Measurements from ENCODE around the gene NTHL1.

Gene NTHL1

DNA sequence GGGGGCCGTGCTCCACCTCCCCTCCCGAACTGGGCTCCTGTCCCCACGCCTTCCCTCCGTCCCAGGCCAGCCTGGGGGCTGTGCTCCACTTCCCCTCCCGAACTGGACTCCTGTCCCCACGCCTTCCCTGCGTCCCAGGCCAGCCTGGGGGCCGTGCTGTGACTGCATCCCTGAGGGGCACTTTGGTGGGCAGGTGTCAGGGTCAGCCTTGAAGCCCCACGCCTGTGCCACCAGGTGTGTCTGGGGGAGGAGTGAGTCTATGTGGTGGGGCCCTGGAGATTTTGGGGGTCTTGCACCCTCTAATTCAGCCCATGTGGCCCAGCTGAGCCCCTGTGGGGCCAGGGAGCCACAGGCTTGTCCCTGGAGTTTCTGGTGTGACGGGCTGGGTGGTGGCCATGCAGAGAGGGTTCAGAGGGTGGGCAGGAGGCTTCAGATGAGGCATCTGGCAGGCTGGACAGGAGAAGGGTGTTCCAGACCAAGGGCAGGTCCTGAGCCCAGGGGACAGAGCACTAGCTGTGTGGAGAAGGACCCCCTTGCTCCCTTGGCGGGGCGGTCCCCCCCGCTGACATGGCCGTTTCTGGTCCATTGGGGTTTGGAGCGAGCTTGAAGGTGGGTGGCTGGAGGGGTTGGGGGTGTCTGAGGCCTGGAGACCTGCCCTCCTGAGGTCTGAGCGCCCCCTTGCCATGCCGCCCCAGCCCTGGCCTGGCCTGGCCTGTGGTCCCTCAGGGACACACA is 12.8 kb downstream of the NTHL1 start:
- no peak for ATAC-seq
- no peak for TF ChIP-seq BACH2 (CRISPR knock-in tag; IDR thresholded peaks at IDR 0.05; ENCODE audit: borderline replicate concordance)

DNA sequence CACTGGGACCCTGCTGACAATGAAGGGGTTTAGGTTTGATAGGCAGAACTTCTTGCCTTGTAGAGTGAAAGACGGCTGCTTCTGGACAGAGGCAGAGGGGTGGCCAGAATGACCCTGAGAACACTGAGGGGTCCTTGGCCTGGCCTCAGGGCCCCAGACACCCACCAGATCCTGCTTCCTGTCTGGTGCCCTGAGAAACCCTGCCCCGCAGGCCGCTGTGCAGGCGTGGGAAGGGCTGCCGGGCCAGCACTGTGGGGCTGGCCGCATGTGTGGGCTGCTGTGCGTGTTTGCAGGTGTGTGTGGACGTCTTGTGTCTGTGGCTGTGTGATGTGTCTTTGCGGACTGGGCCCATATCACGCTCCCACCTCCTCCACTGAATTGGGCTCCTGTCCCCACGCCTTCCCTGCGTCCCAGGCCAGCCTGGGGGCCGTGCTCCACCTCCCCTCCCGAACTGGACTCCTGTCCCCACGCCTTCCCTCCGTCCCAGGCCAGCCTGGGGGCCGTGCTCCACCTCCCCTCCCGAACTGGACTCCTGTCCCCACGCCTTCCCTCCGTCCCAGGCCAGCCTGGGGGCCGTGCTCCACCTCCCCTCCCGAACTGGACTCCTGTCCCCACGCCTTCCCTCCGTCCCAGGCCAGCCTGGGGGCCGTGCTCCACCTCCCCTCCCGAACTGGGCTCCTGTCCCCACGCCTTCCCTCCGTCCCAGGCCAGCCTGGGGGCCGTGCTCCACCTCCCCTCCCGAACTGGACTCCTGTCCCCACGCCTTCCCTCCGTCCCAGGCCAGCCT is 13.5 kb downstream of the NTHL1 start:
- ATAC-seq: peak; percentile 19

DNA sequence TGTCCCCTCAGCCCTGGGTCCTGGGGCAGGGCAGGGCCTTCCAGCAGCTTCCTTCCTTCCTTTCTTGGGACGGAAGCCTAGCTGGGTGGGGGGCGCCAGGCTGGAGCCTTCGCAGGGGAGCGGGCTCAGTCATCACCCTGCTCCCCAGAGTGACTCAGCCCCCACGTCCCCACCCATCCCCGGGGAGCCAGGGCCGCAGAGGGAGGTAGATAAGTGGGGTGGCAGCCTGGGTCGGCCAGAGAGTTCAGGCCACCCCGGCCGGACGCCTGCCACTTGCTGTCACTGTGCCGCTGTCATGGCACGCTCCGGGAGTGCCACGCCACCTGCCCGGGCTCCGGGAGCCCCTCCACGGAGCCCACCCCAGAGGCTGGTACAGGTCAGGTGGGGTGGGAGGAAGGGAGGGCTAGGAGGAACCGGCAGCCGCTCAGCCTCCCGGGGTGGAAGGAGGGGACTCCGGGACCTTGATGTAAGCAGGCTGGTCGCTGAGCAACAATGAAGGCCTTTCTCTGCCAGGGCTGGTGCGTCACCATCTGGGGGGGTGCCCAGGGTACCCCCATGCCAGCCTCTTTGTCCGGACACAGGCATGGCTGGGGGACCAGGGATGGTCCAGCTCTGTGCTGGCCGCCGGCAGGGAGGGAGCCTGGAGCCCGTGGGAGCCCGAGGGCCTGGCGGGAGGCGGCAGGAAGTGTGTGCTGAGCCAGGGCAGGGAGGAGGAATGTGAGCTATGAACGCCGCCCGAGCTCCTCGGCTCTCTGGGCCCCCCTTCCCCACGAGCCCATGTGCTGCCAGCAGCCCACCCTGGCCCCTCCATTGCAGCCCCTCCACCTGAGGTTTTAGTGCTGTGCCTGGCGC is 14.4 kb downstream of the NTHL1 start:
- TF ChIP-seq RARB (CRISPR knock-in tag; IDR thresholded peaks at IDR 0.05) (no peak), SNAI2 (CRISPR knock-in tag; IDR thresholded peaks at IDR 0.05) (no peak), PPARA (CRISPR knock-in tag; IDR thresholded peaks at IDR 0.05; ENCODE audit: borderline replicate concordance) (no peak), GLIS3 (CRISPR knock-in tag; IDR thresholded peaks at IDR 0.05) (no peak), OSR1 (CRISPR knock-in tag; IDR thresholded peaks at IDR 0.05) (no peak), ESRRG (CRISPR knock-in tag; IDR thresholded peaks at IDR 0.05) (no peak), BACH2 (CRISPR knock-in tag; IDR thresholded peaks at IDR 0.05; ENCODE audit: borderline replicate concordance) (no peak), ZFP3 (CRISPR knock-in tag; IDR thresholded peaks at IDR 0.05) (peak; percentile 31; the same call in 1 of the 2 replicates), ZFP30 (CRISPR knock-in tag; IDR thresholded peaks at IDR 0.05) (no peak), TOX (CRISPR knock-in tag; IDR thresholded peaks at IDR 0.05; ENCODE audit: borderline replicate concordance) (no peak)
- TF ChIP-seq, protein P1, sequence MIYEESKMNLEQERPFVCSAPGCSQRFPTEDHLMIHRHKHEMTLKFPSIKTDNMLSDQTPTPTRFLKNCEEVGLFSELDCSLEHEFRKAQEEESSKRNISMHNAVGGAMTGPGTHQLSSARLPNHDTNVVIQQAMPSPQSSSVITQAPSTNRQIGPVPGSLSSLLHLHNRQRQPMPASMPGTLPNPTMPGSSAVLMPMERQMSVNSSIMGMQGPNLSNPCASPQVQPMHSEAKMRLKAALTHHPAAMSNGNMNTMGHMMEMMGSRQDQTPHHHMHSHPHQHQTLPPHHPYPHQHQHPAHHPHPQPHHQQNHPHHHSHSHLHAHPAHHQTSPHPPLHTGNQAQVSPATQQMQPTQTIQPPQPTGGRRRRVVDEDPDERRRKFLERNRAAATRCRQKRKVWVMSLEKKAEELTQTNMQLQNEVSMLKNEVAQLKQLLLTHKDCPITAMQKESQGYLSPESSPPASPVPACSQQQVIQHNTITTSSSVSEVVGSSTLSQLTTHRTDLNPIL (CRISPR knock-in tag; IDR thresholded peaks at IDR 0.05; ENCODE audit: low read depth): no peak
- TF ChIP-seq, protein P2, sequence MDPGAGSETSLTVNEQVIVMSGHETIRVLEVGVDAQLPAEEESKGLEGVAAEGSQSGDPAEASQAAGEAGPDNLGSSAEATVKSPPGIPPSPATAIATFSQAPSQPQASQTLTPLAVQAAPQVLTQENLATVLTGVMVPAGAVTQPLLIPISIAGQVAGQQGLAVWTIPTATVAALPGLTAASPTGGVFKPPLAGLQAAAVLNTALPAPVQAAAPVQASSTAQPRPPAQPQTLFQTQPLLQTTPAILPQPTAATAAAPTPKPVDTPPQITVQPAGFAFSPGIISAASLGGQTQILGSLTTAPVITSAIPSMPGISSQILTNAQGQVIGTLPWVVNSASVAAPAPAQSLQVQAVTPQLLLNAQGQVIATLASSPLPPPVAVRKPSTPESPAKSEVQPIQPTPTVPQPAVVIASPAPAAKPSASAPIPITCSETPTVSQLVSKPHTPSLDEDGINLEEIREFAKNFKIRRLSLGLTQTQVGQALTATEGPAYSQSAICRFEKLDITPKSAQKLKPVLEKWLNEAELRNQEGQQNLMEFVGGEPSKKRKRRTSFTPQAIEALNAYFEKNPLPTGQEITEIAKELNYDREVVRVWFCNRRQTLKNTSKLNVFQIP (CRISPR knock-in tag; IDR thresholded peaks at IDR 0.05; ENCODE audit: borderline replicate concordance, low read depth): no peak
- TF ChIP-seq, protein P3, sequence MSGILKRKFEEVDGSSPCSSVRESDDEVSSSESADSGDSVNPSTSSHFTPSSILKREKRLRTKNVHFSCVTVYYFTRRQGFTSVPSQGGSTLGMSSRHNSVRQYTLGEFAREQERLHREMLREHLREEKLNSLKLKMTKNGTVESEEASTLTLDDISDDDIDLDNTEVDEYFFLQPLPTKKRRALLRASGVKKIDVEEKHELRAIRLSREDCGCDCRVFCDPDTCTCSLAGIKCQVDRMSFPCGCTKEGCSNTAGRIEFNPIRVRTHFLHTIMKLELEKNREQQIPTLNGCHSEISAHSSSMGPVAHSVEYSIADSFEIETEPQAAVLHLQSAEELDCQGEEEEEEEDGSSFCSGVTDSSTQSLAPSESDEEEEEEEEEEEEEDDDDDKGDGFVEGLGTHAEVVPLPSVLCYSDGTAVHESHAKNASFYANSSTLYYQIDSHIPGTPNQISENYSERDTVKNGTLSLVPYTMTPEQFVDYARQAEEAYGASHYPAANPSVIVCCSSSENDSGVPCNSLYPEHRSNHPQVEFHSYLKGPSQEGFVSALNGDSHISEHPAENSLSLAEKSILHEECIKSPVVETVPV (CRISPR knock-in tag; IDR thresholded peaks at IDR 0.05): no peak
- TF ChIP-seq, protein P4, sequence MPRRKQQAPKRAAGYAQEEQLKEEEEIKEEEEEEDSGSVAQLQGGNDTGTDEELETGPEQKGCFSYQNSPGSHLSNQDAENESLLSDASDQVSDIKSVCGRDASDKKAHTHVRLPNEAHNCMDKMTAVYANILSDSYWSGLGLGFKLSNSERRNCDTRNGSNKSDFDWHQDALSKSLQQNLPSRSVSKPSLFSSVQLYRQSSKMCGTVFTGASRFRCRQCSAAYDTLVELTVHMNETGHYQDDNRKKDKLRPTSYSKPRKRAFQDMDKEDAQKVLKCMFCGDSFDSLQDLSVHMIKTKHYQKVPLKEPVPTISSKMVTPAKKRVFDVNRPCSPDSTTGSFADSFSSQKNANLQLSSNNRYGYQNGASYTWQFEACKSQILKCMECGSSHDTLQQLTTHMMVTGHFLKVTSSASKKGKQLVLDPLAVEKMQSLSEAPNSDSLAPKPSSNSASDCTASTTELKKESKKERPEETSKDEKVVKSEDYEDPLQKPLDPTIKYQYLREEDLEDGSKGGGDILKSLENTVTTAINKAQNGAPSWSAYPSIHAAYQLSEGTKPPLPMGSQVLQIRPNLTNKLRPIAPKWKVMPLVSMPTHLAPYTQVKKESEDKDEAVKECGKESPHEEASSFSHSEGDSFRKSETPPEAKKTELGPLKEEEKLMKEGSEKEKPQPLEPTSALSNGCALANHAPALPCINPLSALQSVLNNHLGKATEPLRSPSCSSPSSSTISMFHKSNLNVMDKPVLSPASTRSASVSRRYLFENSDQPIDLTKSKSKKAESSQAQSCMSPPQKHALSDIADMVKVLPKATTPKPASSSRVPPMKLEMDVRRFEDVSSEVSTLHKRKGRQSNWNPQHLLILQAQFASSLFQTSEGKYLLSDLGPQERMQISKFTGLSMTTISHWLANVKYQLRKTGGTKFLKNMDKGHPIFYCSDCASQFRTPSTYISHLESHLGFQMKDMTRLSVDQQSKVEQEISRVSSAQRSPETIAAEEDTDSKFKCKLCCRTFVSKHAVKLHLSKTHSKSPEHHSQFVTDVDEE (CRISPR knock-in tag; IDR thresholded peaks at IDR 0.05): no peak
- TF ChIP-seq, protein P5, sequence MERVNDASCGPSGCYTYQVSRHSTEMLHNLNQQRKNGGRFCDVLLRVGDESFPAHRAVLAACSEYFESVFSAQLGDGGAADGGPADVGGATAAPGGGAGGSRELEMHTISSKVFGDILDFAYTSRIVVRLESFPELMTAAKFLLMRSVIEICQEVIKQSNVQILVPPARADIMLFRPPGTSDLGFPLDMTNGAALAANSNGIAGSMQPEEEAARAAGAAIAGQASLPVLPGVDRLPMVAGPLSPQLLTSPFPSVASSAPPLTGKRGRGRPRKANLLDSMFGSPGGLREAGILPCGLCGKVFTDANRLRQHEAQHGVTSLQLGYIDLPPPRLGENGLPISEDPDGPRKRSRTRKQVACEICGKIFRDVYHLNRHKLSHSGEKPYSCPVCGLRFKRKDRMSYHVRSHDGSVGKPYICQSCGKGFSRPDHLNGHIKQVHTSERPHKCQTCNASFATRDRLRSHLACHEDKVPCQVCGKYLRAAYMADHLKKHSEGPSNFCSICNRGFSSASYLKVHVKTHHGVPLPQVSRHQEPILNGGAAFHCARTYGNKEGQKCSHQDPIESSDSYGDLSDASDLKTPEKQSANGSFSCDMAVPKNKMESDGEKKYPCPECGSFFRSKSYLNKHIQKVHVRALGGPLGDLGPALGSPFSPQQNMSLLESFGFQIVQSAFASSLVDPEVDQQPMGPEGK (CRISPR knock-in tag; IDR thresholded peaks at IDR 0.05; ENCODE audit: borderline replicate concordance): peak; percentile 74; the same call in 1 of the 2 replicates
- peak; percentile 90 for ATAC-seq
